Gastroesophageal sphincter (tissue), 3 donors: ENCODE measurements around the gene LMAN1L.

Source experiments
- CTCF ChIP-seq, 4 experiments: fragments of 200-600 bp in 2 of 4; fragments of 450-650 bp in 2 of 4; sonication (generic) in 1 of 4; IDR thresholded peaks; one replicate each; pipeline ENCODE4 v1.5.1; 2017 to 2019; ENCODE audit warnings: antibody characterized with exemption in 4 of 4, mild to moderate bottlenecking in 2 of 4, moderate library complexity in 2 of 4
- EP300 ChIP-seq: sonication (generic); formaldehyde crosslinking; IDR thresholded peaks from one replicate; pipeline ENCODE4 v1.6.1; 2017; ENCODE audit warnings: antibody characterized with exemption, mild to moderate bottlenecking
- POLR2A ChIP-seq, 2 donors: fragments of 450-650 bp; IDR thresholded peaks; one replicate each; pipeline ENCODE4 v1.6.1; 2017; ENCODE audit warnings: antibody characterized with exemption in 2 of 2, mild to moderate bottlenecking in 2 of 2, moderate library complexity in 1 of 2

- no peak for TF ChIP-seq POLR2A (IDR thresholded peaks at IDR 0.05)
- peak in 3 of 4 experiments; percentile 92 to 97 (median 95) for TF ChIP-seq CTCF (IDR thresholded peaks at IDR 0.05)
- no peak for TF ChIP-seq EP300
These were observed 12.6 kb upstream of the LMAN1L start for GRCh38 chr15:74799856-74800558.
